Stimulated activated CD4-positive, alpha-beta T cell treated with anti-CD3 and anti-CD28 coated beads, Interleukin-1b, Interleukin-23, amount 100 ng/mL, for 48 hours (primary cell): ENCODE results near the gene SLC11A1.
A peak's percentile ranks its signal among the peaks of the same experiment; 100 is the strongest.

Source experiments
- DNase-seq: peaks from one replicate; pipeline ENCODE4 v3.0.0-alpha.2; 2020

The SLC11A1 gene

DNA sequence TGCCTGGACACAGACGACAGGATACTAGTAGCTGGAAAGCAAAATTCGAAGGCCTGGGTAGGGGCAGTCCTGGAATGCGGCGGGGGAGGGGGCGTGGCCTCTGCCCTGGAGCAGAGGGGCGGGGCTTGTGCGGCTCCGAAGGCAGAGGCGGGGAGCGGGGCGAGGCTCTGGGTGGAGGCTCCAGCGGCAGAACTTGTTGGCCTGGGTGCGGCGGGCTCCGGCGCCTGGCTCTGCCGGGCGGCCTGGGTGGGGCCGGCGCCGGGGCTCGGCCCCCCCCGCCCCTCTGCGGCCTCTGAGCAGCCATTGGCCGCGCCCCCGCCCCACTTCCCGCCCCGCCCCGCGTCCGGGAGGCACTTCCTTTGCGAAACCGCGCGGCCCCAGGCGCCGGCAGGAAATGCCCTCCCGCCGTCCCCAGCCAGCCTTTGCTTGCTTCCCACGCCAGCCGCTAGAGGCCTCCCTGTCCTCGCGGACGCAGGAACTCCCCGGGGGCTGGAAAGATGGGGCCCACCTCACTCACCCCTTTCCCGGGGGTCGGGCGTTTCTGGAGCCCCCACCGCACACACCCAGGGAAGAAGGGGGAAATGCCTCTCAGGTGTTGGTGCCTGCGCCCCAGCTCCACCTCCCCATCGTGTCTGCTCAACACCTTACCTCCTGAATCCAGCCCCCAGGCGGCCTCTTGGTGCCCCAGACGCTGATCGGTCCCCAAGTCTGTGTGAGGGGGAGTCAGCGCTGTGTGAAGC is 24.3 kb downstream of the SLC11A1 start:
- peak; percentile 93 for DNase-seq

- DNase-seq, result peak; percentile 64
These were observed 25.0 kb downstream of the SLC11A1 start for GRCh38 chr2:218406949-218407618.

DNA sequence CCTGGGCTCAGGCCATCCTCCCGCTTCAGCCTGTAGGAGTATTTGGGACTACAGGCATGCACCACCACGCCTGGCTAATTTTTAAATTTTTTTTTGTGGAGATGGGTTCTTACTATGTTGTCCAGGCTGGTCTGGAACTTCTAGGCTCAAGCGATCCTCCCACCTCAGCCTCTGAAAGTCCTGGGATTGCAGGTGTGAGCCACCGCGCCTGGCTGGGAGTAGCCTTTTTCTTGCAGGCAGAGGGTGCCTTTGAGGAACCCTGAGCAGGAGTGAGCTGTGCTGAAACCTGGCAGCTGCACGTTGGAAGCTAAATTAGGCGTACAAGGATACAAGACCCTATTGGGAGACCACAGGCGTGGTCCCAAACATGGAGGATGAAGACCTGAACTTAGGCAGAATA is 25.6 kb downstream of the SLC11A1 start:
- DNase-seq, result no peak

DNA sequence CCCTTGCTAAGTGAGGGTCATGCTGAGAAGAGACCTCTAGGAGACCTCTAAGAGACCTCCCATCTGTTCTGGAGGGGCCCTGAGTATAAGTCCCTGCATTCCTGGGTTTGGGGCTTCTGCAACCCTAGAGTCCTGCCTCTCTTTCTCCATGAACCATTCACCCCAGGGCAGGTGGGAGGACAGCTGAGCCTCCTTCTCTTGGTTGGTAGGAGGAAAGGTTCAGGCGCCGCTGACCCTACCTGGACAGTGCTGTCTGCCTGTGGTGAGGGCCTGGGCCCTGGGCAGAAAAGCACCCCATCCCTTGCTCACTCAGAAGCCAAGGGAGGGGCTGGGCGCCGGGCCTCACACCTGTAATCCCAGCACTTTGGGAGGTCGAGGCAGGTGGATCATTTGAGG is 36.2 kb downstream of the SLC11A1 start:
- DNase-seq, result no peak

DNA sequence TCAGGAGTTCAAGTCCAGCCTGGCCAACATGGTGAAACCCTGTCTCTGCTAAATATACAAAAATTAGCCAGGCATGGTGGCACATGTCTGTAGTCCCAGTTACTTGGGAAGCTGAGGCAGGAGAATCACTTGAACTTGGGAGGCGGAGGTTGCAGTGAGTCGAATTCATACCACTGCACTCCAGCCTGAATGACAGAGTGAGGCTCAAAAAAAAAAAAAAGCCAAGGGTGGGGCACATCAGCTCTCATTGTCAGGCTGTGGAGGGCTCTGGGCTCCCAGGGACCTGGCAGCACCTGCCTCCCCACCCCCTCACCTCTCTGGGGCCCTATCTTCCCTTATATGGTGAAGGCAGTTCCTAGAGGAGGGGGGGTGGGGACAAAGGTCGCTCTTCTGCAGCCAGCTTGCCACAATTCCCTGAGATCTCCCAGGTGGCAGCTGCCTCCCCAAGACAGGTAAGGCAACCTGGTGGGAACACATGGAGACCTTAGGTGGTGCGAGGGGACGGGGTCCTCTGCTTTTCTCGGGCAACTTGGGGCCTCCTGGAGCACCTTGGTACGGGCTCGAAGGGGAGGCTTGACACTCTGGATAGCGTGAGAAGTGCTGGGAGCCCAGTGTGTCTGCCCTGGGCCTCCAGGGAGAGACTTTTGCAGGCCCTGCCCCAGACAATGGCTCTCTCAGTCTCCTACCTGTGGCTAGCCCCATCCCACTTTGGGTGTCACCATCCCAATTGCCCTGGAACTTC is 36.8 kb downstream of the SLC11A1 start, which contains the start of gene VIL1:
Gene VIL1 (plus strand): TSS at position 407 of the 742 bp plus-strand sequence. CDS start 4,656 bp downstream, outside the sequence.
- no peak for DNase-seq

DNA sequence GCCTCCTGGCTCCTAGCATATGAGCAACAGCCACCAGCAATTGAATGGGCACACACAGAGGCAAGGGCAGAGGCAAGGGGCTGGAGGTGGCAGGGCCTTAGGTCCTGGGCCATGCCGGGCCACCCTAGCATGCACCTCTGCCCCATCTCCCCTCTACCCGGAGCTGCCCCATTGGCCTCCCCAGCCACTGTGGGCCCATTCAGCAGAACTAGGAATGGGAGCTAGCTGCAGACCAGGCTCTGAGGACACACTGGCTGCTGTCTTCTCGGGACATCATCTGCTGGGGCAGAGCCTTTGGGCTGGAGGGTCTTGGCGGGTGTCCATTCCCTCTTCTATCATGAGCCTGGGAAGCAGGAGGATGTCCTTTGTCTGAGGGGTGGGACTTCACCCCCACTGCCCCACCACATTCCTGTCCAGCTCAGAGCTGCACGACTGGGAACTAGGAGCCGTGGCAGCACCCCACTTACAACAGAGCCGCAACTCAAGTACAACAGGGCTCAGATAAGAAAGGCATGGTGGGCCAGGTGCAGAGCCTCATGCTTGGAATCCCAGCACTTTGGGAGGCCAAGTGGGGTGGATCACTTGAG is 37.6 kb downstream of the SLC11A1 start:
- DNase-seq, result no peak

DNA sequence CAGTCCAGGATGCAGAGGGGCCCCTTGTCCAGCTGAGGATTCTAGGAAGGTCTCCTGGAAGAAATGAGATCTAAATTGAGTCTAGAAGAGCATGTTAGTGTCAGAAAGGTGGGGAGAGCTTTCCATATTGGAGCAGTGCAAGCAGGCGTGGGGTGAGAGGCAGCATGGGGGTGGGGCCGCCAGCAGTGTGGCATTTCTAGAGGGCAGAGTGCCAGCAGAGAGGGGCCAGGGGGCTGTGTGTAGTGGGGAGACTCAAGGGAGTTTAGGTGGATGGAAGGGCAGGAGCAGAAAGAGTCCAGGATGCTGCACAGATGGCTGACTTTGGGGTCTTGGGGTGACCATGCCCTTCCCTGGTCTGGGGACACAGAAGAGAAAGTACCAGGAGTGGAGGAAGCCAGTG is 39.0 kb downstream of the SLC11A1 start:
- no peak for DNase-seq

DNA sequence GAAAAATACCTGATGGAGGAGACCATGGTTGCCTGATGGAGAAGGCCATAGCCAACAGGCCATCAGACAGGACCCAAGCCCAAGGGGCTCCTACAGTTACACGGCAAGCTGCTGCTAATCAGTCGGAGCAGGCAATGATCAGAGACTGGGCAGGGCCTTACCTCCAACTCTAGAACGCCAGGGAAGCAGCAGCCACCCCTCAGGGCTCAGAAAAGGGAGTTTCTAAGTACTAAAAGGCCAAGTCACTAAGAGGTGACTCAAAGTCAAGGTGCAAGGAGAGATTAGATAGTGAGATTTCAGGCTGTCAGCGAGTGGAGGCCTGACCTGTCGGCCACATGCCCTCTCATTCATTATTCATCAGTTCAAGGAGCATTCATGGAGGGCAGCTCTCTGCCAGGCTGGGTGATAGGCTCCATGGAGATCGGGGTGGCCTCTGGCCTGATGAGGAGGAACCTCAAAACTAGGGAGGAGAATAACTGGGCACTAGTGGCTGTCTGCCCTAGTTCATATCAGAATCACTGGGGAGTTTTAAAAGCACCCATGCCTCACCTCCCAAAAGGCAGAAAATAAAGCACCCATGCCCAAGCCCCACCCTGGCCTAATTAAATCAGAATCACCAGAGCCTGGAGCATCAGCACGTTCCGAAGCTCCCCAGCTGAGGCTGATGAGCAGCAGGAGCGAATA is 40.5 kb downstream of the SLC11A1 start:
- no peak for DNase-seq

DNA sequence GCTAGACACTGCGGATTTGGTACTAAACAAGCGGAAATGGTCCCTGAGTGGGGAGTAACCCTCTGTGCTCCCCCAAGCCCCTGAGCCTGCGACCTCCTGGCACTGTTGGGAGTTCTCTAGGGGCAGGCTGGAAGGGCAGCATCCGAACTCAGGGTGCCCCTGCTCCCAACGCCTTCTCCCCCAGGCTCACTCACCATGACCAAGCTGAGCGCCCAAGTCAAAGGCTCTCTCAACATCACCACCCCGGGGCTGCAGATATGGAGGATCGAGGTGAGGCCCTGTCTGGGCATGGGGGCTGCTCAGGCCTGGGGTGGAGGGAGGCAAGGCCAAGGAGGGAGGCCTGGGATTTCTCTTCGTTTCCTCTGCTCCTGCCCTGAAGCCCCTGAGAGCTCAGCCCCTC is 41.5 kb downstream of the SLC11A1 start:
- no peak for DNase-seq

- no peak for DNase-seq
These were observed 43.5 kb downstream of the SLC11A1 start for GRCh38 chr2:218425531-218425930.

- no peak for DNase-seq
These were observed 45.7 kb downstream of the SLC11A1 start for GRCh38 chr2:218427741-218428140.

GRCh38 chr2:218428846-218429558 is 46.9 kb downstream of the SLC11A1 start:
- DNase-seq, result no peak

- no peak for DNase-seq
These were observed 48.0 kb downstream of the SLC11A1 start for GRCh38 chr2:218429911-218430692.

- DNase-seq, result no peak
These were observed 48.6 kb downstream of the SLC11A1 start for GRCh38 chr2:218430721-218431120.

GRCh38 chr2:218431878-218432277 is 49.8 kb downstream of the SLC11A1 start:
- no peak for DNase-seq

GRCh38 chr2:218432676-218433365 is 50.7 kb downstream of the SLC11A1 start:
- no peak for DNase-seq

DNA sequence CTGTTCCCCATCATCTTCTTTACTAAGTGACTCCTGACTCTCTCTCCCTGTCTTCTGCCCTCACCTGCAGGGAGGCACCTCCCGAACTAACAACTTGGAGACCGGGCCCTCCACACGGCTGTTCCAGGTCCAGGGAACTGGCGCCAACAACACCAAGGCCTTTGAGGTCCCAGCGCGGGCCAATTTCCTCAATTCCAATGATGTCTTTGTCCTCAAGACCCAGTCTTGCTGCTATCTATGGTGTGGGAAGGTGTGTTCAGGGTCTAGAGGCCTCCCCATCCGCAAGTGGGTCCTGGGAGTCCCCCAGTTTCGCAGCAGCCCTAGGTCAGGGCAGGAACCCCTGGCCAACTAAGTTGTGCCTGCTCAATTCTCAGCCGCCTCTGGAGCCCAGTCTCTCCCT is 52.4 kb downstream of the SLC11A1 start:
- no peak for DNase-seq

DNA sequence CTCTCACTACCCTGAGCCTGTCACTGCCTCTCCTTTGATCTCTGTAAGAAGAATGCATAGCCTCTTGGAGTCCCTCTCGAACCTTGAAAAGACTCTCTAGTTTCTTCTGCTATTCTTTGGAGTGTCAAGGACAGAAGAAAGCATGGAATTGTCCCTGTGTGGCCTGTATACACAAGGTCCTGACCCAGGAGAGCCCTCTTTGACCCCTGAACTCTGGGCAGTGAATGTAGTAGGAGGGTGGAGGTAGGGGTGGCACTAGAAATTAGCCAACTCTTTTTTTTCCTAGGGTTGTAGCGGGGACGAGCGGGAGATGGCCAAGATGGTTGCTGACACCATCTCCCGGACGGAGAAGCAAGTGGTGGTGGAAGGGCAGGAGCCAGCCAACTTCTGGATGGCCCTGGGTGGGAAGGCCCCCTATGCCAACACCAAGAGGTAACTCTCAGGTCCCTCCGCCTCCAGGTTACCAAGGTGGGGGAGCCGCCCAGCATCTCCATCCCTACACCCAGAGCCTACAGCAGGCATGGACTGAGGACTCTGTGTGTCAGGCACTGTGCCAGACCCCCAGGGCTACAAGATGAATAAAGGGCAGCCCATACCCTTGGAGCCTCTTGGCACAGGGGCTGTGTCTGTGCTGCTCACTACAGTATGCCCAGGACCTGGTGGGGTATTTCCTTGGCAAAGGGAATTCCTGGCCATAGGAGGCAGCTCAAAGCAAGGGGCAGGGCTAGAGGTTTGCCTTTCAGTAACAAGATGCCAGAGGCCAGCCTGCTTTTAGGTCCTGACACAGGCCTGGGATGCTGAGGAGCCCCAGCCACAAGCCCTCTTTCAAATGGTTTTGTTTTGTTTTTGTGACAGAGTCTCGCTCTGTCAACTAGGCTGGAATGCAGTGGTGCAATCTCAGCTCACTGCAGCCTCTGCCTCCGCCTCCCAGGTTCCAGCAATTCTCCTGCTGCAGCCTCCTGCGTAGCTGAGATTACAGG is 53.2 kb downstream of the SLC11A1 start:
- DNase-seq, result no peak

- no peak for DNase-seq
These were observed 54.9 kb downstream of the SLC11A1 start for GRCh38 chr2:218436992-218437391.
